Neural progenitor cell (in vitro differentiated cells): Measurements from ENCODE around the gene DLX5. TPM values are rescaled to one million over a fixed set of nuclear protein-coding genes. Genes with fewer than 3 reads are reported as not detected.
A peak's percentile ranks its signal among the peaks of the same experiment; 100 is the strongest.

Experiments
- DNase-seq: peaks from one replicate; pipeline ENCODE4 v3.0.0-alpha.2; 2016; ENCODE audit warnings: low spot score
- H2AFZ ChIP-seq: fragments of 200-600 bp; sonication (generic); replicated peaks from 2 replicates; pipeline ENCODE4 v1.6.1; 2016; ENCODE audit warnings: antibody characterized with exemption
- H3F3A ChIP-seq: fragments of 200-600 bp; sonication (generic); 2 replicates; pipeline ENCODE4 v1.6.1; 2016; ENCODE audit warnings: antibody characterized with exemption, low read depth
- H3K27ac ChIP-seq: fragments of 200-600 bp; sonication (generic); 2 replicates; pipeline ENCODE4 v1.5.1; 2016; ENCODE audit warnings: mild to moderate bottlenecking
- H3K27me3 ChIP-seq: fragments of 200-600 bp; sonication (generic); 2 replicates; pipeline ENCODE4 v1.6.1; 2016; ENCODE audit warnings: mild to moderate bottlenecking, moderate library complexity
- H3K36me3 ChIP-seq: fragments of 200-600 bp; sonication (generic); 2 replicates; pipeline ENCODE4 v1.5.1; 2016
- H3K4me1 ChIP-seq: fragments of 200-600 bp; sonication (generic); 2 replicates; pipeline ENCODE4 v1.6.1; 2016; ENCODE audit warnings: mixed run types
- H3K4me2 ChIP-seq: fragments of 200-600 bp; sonication (generic); 2 replicates; pipeline ENCODE4 v1.6.1; 2016
- H3K4me3 ChIP-seq: fragments of 200-600 bp; sonication (generic); 2 replicates; pipeline ENCODE4 v1.5.1; 2016
- H3K79me2 ChIP-seq: fragments of 200-600 bp; sonication (generic); 2 replicates; pipeline ENCODE4 v1.6.1; 2016; ENCODE audit warnings: low read depth
- H3K9ac ChIP-seq: fragments of 200-600 bp; sonication (generic); 2 replicates; pipeline ENCODE4 v1.6.1; 2016
- H3K9me3 ChIP-seq: fragments of 200-600 bp; sonication (generic); 2 replicates; pipeline ENCODE4 v1.5.1; 2016; ENCODE audit warnings: low read depth
- H4K20me1 ChIP-seq: fragments of 200-600 bp; sonication (generic); 2 replicates; pipeline ENCODE4 v1.6.1; 2016; ENCODE audit warnings: low read depth
- H3K27ac Mint-ChIP-seq: 3 replicates; pipeline ENCODE4 v1.8.0; 2021; ENCODE audit warnings: mixed read lengths
- H3K27me3 Mint-ChIP-seq: 2 replicates; pipeline ENCODE4 v1.8.0; 2022; ENCODE audit warnings: low read depth, mild to moderate bottlenecking, inconsistent platforms, moderate library complexity, mixed read lengths; ENCODE audit not compliant: insufficient read depth
- H3K36me3 Mint-ChIP-seq: 3 replicates; pipeline ENCODE4 v1.8.0; 2021; ENCODE audit warnings: mixed read lengths
- H3K4me1 Mint-ChIP-seq: 3 replicates; pipeline ENCODE4 v1.8.0; 2021; ENCODE audit warnings: mixed read lengths
- H3K4me3 Mint-ChIP-seq: 3 replicates; pipeline ENCODE4 v1.8.0; 2021; ENCODE audit warnings: mild to moderate bottlenecking, moderate library complexity, mixed read lengths
- H3K9me3 Mint-ChIP-seq: 3 replicates; pipeline ENCODE4 v1.8.0; 2020; ENCODE audit warnings: mixed read lengths
- CTCF ChIP-seq: fragments of 200-600 bp; sonication (generic); IDR thresholded peaks from 2 replicates; pipeline ENCODE4 v1.5.1; 2017; ENCODE audit warnings: antibody characterized with exemption, mild to moderate bottlenecking
- EZH2 ChIP-seq: fragments of 200-600 bp; sonication (generic); IDR thresholded peaks from 2 replicates; pipeline ENCODE4 v1.6.1; 2017; ENCODE audit warnings: antibody characterized with exemption, mild to moderate bottlenecking, moderate library complexity
- EZH2phosphoT487 ChIP-seq: fragments of 200-600 bp; sonication (generic); IDR thresholded peaks from 2 replicates; pipeline ENCODE4 v1.6.1; 2017; ENCODE audit warnings: antibody characterized with exemption
- total RNA-seq: library from RNA; depleted of rRNA; stranded (reverse); fragments of >200 nt; gene quantifications from 2 replicates; pipeline ENCODE4 v1.2.3, GENCODE V29; 2015; ENCODE audit warnings: low replicate concordance

The DLX5 gene
- total RNA-seq, 1 donor from 2014 or later: not detected

- no peak overlapping the region for H3K27ac ChIP-seq
- peaks cover 100% of the 10 kb centered on the region for H3K27me3 ChIP-seq
- peak overlapping the region; percentile 84 for H3K4me2 ChIP-seq
- H3K36me3 ChIP-seq: no peaks in the 10 kb centered on the region
- H2AFZ ChIP-seq: no peak overlapping the region
- DNase-seq: peak; percentile 85
- peaks cover 92% of the 10 kb centered on the region for H3K27me3 Mint-ChIP-seq
- no peaks in the 10 kb centered on the region for H3K79me2 ChIP-seq
- peaks cover 16% of the 10 kb centered on the region for H3K4me1 Mint-ChIP-seq
- peaks cover 28% of the 10 kb centered on the region for H3F3A ChIP-seq
- H3K36me3 Mint-ChIP-seq: no peaks in the 10 kb centered on the region
- peaks cover 97% of the 10 kb centered on the region for H4K20me1 ChIP-seq
- peak overlapping the region; percentile 45 for H3K4me3 ChIP-seq
- H3K4me3 Mint-ChIP-seq: peak overlapping the region; percentile 73
- peaks cover 2% of the 10 kb centered on the region for H3K9me3 Mint-ChIP-seq
- H3K27ac Mint-ChIP-seq: no peak overlapping the region
- TF ChIP-seq CTCF: peak; percentile 48
- peak; percentile 16 for TF ChIP-seq EZH2
- TF ChIP-seq EZH2phosphoT487: peak; percentile 56
- peaks cover 37% of the 10 kb centered on the region for H3K4me1 ChIP-seq
- H3K9me3 ChIP-seq: no peaks in the 10 kb centered on the region
- no peak overlapping the region for H3K9ac ChIP-seq
Measured at GRCh38 chr7:97016381-97017191, 8.0 kb downstream of the DLX5 start.

- no peak overlapping the region for H3K27ac ChIP-seq
- H3K36me3 Mint-ChIP-seq: no peaks in the 10 kb centered on the region
- H3K36me3 ChIP-seq: no peaks in the 10 kb centered on the region
- no peak for DNase-seq
- no peak for TF ChIP-seq EZH2phosphoT487
- peak; percentile 0 for TF ChIP-seq EZH2
- H3K9me3 Mint-ChIP-seq: peaks cover 2% of the 10 kb centered on the region
- H3K9me3 ChIP-seq: no peaks in the 10 kb centered on the region
- peaks cover 100% of the 10 kb centered on the region for H3K27me3 ChIP-seq
- peaks cover 95% of the 10 kb centered on the region for H3K27me3 Mint-ChIP-seq
- H3K4me1 ChIP-seq: peaks cover 30% of the 10 kb centered on the region
- H3K4me3 Mint-ChIP-seq: peak overlapping the region; percentile 40
- H2AFZ ChIP-seq: no peak overlapping the region
- H3K4me1 Mint-ChIP-seq: peaks cover 14% of the 10 kb centered on the region
- no peak overlapping the region for H3K9ac ChIP-seq
- H4K20me1 ChIP-seq: peaks cover 97% of the 10 kb centered on the region
- no peak overlapping the region for H3K27ac Mint-ChIP-seq
- H3K4me3 ChIP-seq: peak overlapping the region; percentile 45
- H3K4me2 ChIP-seq: peak overlapping the region; percentile 84
- no peaks in the 10 kb centered on the region for H3K79me2 ChIP-seq
- peaks cover 20% of the 10 kb centered on the region for H3F3A ChIP-seq
Measured at GRCh38 chr7:97015756-97016380, 8.8 kb downstream of the DLX5 start.

GRCh38 chr7:97015279-97015678 is 9.4 kb downstream of the DLX5 start:
- Histone ChIP-seq H3K4me2 (no peak overlapping the region), H3K9ac (no peak overlapping the region), H4K20me1 (peaks cover 97% of the 10 kb centered on the region), H3K27ac (no peak overlapping the region), H3K27me3 (peaks cover 100% of the 10 kb centered on the region), H3K4me3 (no peak overlapping the region), H2AFZ (no peak overlapping the region), H3K36me3 (no peaks in the 10 kb centered on the region), H3F3A (peaks cover 22% of the 10 kb centered on the region), H3K79me2 (no peaks in the 10 kb centered on the region), H3K4me1 (peaks cover 25% of the 10 kb centered on the region), H3K9me3 (no peaks in the 10 kb centered on the region)
- peaks cover 94% of the 10 kb centered on the region for H3K27me3 Mint-ChIP-seq
- H3K36me3 Mint-ChIP-seq: no peaks in the 10 kb centered on the region
- no peak overlapping the region for H3K4me3 Mint-ChIP-seq
- TF ChIP-seq EZH2phosphoT487 (no peak), EZH2 (no peak), CTCF (no peak)
- no peak overlapping the region for H3K27ac Mint-ChIP-seq
- peaks cover 11% of the 10 kb centered on the region for H3K4me1 Mint-ChIP-seq
- DNase-seq: no peak
- H3K9me3 Mint-ChIP-seq: peaks cover 2% of the 10 kb centered on the region
